ENCODE data around the gene ARL6IP6. TPM values are rescaled to one million over a fixed set of nuclear protein-coding genes. Genes with fewer than 3 reads are reported as not detected.

Gene ARL6IP6
- total RNA-seq: 6.4 TPM
- long read RNA-seq, partial matches to known transcripts: 0 of 15 reads
- long read RNA-seq, other reads (novel, unspliced or antisense): 4 of 15 reads

GRCh38 chr2:152718076-152718908 is at the start of gene ARL6IP6:
Gene ARL6IP6, plus strand, starts transcription at chr2:152718620. Its CDS starts 5 bp downstream, at chr2:152718625.
- peak; percentile 98 for DNase-seq (ENCODE audit: low spot score)
- intact Hi-C loops (cut with DNase I): loop anchor here (5.0 to 10.0 kb wide), 2 partner anchors 383 to 541 kb away; partner anchors contain the start of genes FMNL2 and STAM2

- no peak for DNase-seq (ENCODE audit: low spot score)
- intact Hi-C loops (cut with DNase I): no loop called here
Observed at GRCh38 chr2:152674334-152674733, 44.1 kb upstream of the ARL6IP6 start.

GRCh38 chr2:152676461-152676860 is 42.0 kb upstream of the ARL6IP6 start:
- no peak for DNase-seq (ENCODE audit: low spot score)
- intact Hi-C loops (cut with DNase I): no loop called here

- intact Hi-C loops (cut with DNase I): no loop called here
Observed at GRCh38 chr2:152678808-152679207, 39.6 kb upstream of the ARL6IP6 start.

GRCh38 chr2:152682663-152683062 is 35.8 kb upstream of the ARL6IP6 start:
- intact Hi-C loops (cut with DNase I): no loop called here
- no peak for DNase-seq (ENCODE audit: low spot score)

More at GRCh38 chr2:152678808-152679207, 39.6 kb upstream of the ARL6IP6 start:
- DNase-seq (ENCODE audit: low spot score): no peak

- intact Hi-C loops (cut with DNase I): no loop called here
Observed at GRCh38 chr2:152683400-152683799, 35.0 kb upstream of the ARL6IP6 start.

GRCh38 chr2:152686321-152686720 is 32.1 kb upstream of the ARL6IP6 start:
- intact Hi-C loops (cut with DNase I): no loop called here

More at GRCh38 chr2:152683400-152683799, 35.0 kb upstream of the ARL6IP6 start:
- DNase-seq (ENCODE audit: low spot score): no peak

GRCh38 chr2:152693033-152693432 is 25.4 kb upstream of the ARL6IP6 start:
- intact Hi-C loops (cut with DNase I): no loop called here
- DNase-seq (ENCODE audit: low spot score): no peak

More at GRCh38 chr2:152686321-152686720, 32.1 kb upstream of the ARL6IP6 start:
- DNase-seq (ENCODE audit: low spot score): no peak

- intact Hi-C loops (cut with DNase I): no loop called here
- no peak for DNase-seq (ENCODE audit: low spot score)
Observed at GRCh38 chr2:152694161-152694661, 24.2 kb upstream of the ARL6IP6 start.

GRCh38 chr2:152695763-152696162 is 22.7 kb upstream of the ARL6IP6 start:
- intact Hi-C loops (cut with DNase I): no loop called here
- no peak for DNase-seq (ENCODE audit: low spot score)

- DNase-seq (ENCODE audit: low spot score): no peak
- intact Hi-C loops (cut with DNase I): no loop called here
Observed at GRCh38 chr2:152696476-152696875, 21.9 kb upstream of the ARL6IP6 start.

- DNase-seq (ENCODE audit: low spot score): no peak
- intact Hi-C loops (cut with DNase I): no loop called here
Observed at GRCh38 chr2:152701198-152701597, 17.2 kb upstream of the ARL6IP6 start.

- intact Hi-C loops (cut with DNase I): no loop called here
- no peak for DNase-seq (ENCODE audit: low spot score)
Observed at GRCh38 chr2:152706477-152707021, 11.9 kb upstream of the ARL6IP6 start.

- intact Hi-C loops (cut with DNase I): no loop called here
- no peak for DNase-seq (ENCODE audit: low spot score)
Observed at GRCh38 chr2:152708742-152709141, 9.7 kb upstream of the ARL6IP6 start.

GRCh38 chr2:152710713-152711112 is 7.7 kb upstream of the ARL6IP6 start:
- no peak for DNase-seq (ENCODE audit: low spot score)
- intact Hi-C loops (cut with DNase I): loop anchor here (10.0 kb wide), 1 partner anchor 376 kb away; the partner anchor contains the start of gene FMNL2

GRCh38 chr2:152715112-152715511 is 3.3 kb upstream of the ARL6IP6 start:
- no peak for DNase-seq (ENCODE audit: low spot score)
- intact Hi-C loops (cut with DNase I): loop anchor here (5.0 to 10.0 kb wide), 2 partner anchors 380 to 538 kb away; partner anchors contain the start of genes FMNL2 and STAM2

- intact Hi-C loops (cut with DNase I): loop anchor here (5.0 to 10.0 kb wide), 2 partner anchors 381 to 539 kb away; partner anchors contain the start of genes FMNL2 and STAM2
- DNase-seq (ENCODE audit: low spot score): no peak
Observed at GRCh38 chr2:152715854-152716428, 2.5 kb upstream of the ARL6IP6 start.

- no peak for DNase-seq (ENCODE audit: low spot score)
- intact Hi-C loops (cut with DNase I): loop anchor here (5.0 to 10.0 kb wide), 2 partner anchors 382 to 540 kb away; partner anchors contain the start of genes FMNL2 and STAM2
Observed at GRCh38 chr2:152716805-152717227, 1.6 kb upstream of the ARL6IP6 start.

- DNase-seq (ENCODE audit: low spot score): peak; percentile 99
- intact Hi-C loops (cut with DNase I): loop anchor here (5.0 to 10.0 kb wide), 2 partner anchors 383 to 540 kb away; partner anchors contain the start of genes FMNL2 and STAM2
Observed at GRCh38 chr2:152717228-152718075, 968 bp upstream of the ARL6IP6 start, which contains the start of gene PRPF40A. Gene PRPF40A, minus strand, starts transcription at chr2:152717461. Its CDS starts 22 bp downstream, at chr2:152717439.
